Measurements from ENCODE around the gene CLDN20.
"Not testable (repeated sequence)": the region's sequence is repeated elsewhere in the genome, so short reads cannot be mapped to it uniquely, and the experiment has no call there.

The CLDN20 gene

GRCh38 chr6:155265843-155266535 lies 2.2 kb downstream of the CLDN20 start:
- no peak overlapping the region for H3K4me3 ChIP-seq (replicated peaks; ENCODE audit: insufficient read depth, low read length)
- no peak for DNase-seq (ENCODE audit: low read depth in 1 of 2, low spot score in 1 of 2)
- no peak overlapping the region for H3K27ac ChIP-seq (replicated peaks)
- TF ChIP-seq GABPA (IDR thresholded peaks at IDR 0.05; ENCODE audit: low read depth) (no peak), CTCF (IDR thresholded peaks at IDR 0.05; ENCODE audit: insufficient read depth, low read length) (no peak), REST (IDR thresholded peaks at IDR 0.05; ENCODE audit: insufficient replicate concordance, low read depth) (no peak), POLR2AphosphoS5 (IDR thresholded peaks at IDR 0.05; ENCODE audit: low read depth) (no peak), SPI1 (IDR thresholded peaks at IDR 0.05; ENCODE audit: borderline replicate concordance, low read depth) (no peak)
- no peaks in the 10 kb centered on the region for H3K27me3 ChIP-seq (ENCODE audit: insufficient read depth, poor library complexity, severe bottlenecking)

GRCh38 chr6:155267411-155267810 lies 3.6 kb downstream of the CLDN20 start:
- H3K4me3 ChIP-seq (replicated peaks; ENCODE audit: insufficient read depth, low read length), result no peak overlapping the region
- TF ChIP-seq SPI1 (IDR thresholded peaks at IDR 0.05; ENCODE audit: borderline replicate concordance, low read depth) (no peak), GABPA (IDR thresholded peaks at IDR 0.05; ENCODE audit: low read depth) (no peak), CTCF (IDR thresholded peaks at IDR 0.05; ENCODE audit: insufficient read depth, low read length) (no peak), REST (IDR thresholded peaks at IDR 0.05; ENCODE audit: insufficient replicate concordance, low read depth) (no peak), POLR2AphosphoS5 (IDR thresholded peaks at IDR 0.05; ENCODE audit: low read depth) (no peak)
- H3K27me3 ChIP-seq (ENCODE audit: insufficient read depth, poor library complexity, severe bottlenecking), result no peaks in the 10 kb centered on the region
- no peak for DNase-seq (ENCODE audit: low read depth in 1 of 2, low spot score in 1 of 2)
- H3K27ac ChIP-seq (replicated peaks), result no peak overlapping the region

GRCh38 chr6:155268088-155268867 lies 4.5 kb downstream of the CLDN20 start:
- DNase-seq (ENCODE audit: low read depth in 1 of 2, low spot score in 1 of 2), result peak; percentile 7 to 34
- peak; percentile 33 for TF ChIP-seq CTCF (IDR thresholded peaks at IDR 0.05; ENCODE audit: insufficient read depth, low read length)
- not testable (repeated sequence) for H3K27ac ChIP-seq (replicated peaks)

More at GRCh38 chr6:155268088-155268867, 4.5 kb downstream of the CLDN20 start:
- H3K27me3 ChIP-seq (ENCODE audit: insufficient read depth, poor library complexity, severe bottlenecking); H3K4me3 ChIP-seq (replicated peaks; ENCODE audit: insufficient read depth, low read length): not testable (repeated sequence)

All from HL-60 (cell line).